Activated CD4-positive, alpha-beta T cell treated with anti-CD3 and anti-CD28 coated beads, Interleukin-2, amount 50 U/mL, for 24 hours (primary cell): ENCODE data around the gene COPRS.
"Not testable (repeated sequence)": the region's sequence is repeated elsewhere in the genome, so short reads cannot be mapped to it uniquely, and the experiment has no call there.

ENCODE experiments used
- DNase-seq, 2 donors: peaks; one replicate each; pipeline ENCODE4 v3.0.0-alpha.2; 2020; ENCODE audit warnings: low read depth in 1 of 2, low spot score in 1 of 2

COPRS gene

GRCh38 chr17:31845291-31845690 lies 13.8 kb downstream of the COPRS start:
- DNase-seq: no peak

DNA sequence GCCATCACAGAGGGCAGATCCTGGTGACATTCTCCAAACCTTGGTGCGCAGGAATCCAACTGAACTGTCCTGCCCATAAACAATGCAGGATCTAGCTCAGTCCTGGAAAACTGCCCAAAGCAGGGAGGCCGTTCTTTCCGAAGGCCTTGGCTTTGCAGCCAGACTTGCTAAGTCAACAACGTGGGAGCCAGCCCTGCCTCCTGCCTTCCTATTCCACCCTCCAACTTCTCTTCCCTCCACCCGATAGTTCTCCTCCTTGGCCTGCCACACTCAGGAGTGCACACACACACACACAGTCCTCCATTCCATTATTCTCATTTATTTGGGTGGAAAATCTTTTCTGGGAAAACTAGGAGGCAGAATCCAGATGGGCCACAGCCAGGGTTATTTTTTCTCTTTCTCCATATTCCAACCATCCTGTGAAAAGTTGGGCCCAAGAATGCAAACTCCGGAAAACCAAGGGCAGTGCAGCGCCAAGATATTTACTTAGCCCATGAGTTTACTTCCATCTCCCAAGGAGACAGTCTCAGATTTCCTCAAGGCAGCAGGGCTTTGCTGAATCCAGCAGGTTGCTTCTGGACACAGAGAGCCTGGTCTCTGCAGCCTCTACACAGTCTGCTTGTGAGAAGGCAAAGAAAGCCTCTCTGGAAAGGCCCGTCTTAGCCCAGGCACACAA lies 15.8 kb downstream of the COPRS start:
- DNase-seq: no peak

DNA sequence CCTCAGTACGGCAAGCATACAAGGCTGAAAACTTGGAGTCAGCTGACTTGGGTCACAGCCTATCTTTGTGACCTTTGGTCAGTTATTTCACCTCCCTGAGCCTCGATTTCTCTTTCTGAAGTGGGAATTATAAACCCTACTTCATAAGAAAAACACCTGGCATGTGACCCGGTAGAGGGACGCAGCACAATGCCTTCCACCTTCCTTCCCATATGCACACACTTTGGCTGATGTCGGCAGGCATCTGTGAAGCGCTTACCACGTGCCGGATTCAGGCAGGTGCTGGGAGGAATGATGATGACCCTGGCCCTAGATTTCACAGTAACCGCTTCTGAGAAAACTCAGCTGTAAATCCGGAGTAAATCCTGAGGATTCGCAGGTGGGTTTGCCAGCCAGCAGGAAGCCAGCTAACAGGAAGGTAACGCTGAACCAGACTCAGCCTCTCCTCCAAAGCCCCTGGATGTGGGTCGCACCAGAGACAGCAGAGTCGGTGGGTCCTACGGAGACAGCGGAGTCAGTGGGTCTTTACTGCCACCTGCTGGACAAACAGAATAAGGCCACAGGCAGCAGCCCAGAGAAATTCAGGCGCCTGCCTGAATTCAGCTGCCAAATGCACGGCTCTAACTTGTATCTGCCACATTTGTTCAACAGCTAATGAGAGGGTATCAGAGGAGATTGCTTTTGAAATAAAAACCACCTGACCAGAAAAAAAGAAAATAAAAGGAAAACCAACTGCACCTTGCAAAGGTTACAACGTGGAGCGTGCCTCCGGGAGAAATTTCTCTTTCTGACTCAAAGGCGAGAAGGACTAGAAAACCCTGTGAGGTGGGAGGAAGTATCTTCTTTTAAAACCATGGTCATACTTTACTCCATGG lies 16.6 kb downstream of the COPRS start:
- DNase-seq: peak; percentile 26 to 45

DNA sequence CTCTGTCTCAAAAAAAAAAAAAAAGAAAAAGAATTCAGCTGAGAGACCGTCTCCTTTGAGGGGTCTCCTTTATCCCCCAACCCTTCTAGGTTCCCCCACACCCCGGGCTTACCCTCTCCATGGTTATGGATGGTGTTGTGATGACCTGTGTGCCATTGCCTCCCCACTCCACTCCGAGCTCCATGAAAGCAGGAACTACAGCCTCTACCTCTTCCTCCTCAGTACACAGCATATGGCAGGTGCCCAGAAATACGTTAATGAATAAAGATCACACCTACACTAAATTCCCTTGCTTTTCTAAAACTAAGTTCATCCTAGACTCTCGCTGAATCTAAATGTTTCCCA lies 17.2 kb downstream of the COPRS start:
- DNase-seq: no peak

DNA sequence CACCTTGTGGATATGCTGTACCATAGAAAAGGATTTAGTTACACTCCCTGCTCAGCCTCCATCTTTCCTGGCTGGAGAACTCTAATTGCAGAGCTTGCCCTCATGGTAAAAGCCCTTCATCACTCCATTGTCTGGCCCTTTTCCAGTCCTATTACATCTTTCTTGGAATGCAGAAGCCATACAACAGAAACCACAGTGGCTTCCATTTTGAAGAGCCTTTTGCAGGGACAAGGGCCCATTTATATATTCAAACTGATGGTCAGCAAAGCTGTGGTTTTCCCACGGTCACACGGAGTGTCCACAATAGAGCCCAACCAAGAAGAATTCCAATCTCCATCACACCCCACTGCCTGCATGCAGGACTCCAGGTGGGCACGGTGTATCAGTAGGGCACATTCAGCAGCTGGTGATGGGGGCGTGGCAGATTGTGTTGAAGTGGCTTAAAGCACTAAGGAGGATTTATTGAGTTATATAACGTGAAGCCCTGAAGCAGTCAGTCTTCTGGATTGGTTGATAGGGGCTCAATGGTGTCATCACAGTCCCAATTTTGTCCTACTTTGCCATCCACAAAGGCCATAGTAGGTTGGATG lies 20.3 kb downstream of the COPRS start:
- DNase-seq: no peak

GRCh38 chr17:31835984-31836383 lies 23.1 kb downstream of the COPRS start:
- no peak for DNase-seq

DNA sequence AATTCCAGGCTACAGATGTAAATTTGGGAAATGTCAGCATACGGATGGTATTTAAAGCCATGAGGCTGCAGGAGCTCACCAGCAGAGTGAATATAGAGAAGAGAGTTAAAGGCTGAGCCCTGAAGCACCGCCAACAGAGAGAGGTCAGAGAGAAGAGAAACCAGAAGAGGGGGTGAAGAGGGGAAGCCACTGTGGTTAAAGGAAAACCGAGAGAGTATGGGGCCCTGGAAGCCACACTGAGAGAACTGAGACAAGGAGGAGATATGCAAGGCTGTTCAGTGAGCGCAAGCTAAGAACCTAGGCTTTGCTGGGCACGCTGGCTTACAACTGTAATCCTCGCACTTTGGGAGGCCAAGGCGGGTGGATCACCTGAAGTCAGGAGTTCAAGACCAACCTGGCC lies 24.6 kb downstream of the COPRS start:
- DNase-seq: no peak

DNA sequence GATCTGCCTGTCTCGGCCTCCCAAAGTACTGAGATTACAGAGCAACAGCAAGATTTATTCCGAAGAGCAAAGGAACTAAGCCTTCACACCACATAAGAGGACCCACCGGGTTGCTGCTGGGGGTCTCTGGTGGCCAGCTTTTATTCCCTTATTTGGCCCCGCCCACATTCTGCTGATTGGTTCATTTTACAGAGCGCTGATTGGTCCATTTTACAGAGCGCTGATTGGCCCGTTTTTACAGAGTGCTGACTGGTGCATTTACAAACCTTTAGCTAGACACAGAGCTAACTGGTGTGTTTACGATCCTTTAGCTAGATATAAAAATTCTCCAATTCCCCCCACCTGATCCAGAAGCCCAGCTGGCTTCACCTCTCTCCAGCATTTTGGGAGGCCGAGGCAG lies 26.3 kb downstream of the COPRS start:
- DNase-seq: no peak

DNA sequence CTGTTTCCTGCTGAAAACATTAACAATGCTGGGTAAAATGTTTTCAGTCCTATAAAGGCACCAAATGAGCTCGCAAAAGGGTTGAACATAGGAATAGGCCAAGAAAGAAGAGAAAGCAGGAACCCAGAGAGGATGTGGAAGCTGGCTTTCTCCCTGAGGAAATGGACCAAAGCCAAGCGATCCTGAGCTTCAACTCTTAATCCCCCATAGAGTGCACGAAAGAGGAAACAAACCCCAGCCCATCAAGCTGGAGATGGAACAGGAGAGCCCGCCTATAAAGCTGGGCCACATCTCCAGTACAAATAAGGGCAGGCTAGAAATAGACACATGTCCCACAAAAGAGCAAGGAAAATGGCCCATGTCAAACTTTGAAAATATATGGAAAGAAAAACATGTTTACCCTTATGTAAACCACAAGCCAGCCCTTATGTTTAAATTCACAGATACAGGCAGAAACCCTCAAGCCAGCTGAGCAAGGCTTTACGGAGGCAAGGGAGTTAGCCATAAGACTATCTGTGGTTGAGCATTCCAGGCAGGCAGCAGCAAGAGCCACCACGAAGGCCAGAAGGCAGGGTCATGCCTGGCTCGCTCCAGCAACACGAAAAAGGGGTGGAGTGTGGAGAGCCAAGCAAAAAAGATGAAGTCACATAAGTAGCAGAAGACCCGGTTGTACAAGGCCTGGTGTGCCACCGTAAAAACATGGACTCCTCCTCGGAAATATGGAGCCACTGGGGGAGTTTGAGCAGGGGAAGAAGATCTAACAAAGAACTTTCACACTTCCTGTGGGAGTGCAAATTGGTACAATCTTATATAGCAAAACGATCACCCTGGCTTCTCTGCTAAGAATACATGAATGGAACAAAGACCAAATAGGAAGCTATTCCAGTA lies 27.8 kb downstream of the COPRS start:
- no peak for DNase-seq

DNA sequence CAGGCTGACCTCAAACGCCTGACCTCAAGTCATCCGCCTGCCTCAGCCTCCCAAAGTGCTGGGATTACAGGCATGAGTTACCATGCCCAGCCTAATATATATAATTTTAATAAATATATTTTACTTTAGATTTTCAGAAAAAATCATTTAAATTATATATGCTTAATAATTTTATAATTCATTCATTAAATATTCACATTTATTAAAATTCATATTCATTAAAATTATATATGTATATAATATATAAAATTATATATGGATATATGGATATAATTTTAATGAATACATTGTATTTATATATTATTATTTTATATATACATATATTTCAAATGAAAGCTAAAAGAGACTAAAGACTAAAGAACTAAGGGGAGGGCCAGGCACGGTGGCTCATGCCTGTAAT lies 29.4 kb downstream of the COPRS start:
- DNase-seq: no peak

DNA sequence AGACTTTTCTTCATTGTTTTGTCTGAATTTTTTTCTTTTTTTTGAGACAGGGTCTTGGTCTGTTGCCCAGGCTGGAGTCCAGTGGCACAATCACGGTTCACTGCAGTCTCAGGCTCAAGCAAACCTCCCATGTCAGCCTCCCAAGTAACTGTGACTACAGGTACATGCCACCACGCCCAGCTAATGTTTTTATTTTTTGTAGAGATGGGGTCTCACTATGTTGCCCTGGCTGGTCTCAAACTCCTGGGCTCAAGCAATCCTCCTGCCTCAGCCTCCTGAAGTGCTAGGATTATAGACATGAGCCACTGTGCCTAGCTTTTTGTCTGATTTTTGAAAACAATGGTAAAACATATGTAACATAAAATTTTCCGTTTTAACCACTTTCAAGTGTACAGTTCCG lies 30.1 kb downstream of the COPRS start:
- DNase-seq: not testable (repeated sequence)

GRCh38 chr17:31825961-31826691 lies 32.9 kb downstream of the COPRS start:
- no peak for DNase-seq

- DNase-seq: no peak
Measured at GRCh38 chr17:31824766-31825360, 34.2 kb downstream of the COPRS start.

- DNase-seq: no peak
Measured at GRCh38 chr17:31823014-31823413, 36.0 kb downstream of the COPRS start.

DNA sequence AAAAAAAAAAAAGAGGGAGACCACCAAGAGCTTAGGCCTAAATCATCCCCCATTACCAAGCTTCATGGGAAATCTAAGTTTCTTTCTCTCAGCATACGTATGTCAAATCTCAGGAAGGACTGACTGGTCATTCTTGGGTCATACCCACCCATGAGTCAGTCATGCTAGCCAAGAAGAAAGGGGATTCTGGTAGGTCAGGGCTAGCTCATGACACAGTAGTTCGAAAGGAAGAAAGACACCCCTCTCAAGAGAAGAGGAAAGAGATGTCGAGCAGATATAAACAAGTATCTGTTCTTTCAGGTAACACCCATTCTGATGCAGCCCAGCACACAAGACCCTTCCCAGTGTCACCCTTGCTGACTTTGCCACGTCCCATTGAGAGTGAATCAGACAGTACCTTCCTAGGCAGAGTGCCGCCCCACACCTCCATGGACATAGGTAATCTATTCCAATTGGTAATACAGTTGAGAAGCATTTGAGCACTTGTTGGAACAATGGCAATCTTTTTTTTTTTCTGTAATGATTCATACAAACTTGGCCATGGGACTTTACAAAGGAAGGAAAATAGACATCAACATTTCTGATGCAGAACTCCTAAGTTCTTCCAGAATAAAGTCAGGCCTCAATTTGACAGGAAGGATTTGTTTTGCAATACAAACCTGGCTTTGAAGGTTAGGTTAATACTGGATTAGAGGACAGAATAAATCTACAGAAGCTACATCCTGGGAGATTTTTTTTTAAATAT lies 38.2 kb downstream of the COPRS start:
- DNase-seq: no peak

- no peak for DNase-seq
Measured at GRCh38 chr17:31819578-31819977, 39.5 kb downstream of the COPRS start.

GRCh38 chr17:31818863-31819262 lies 40.2 kb downstream of the COPRS start:
- DNase-seq: not testable (repeated sequence)

DNA sequence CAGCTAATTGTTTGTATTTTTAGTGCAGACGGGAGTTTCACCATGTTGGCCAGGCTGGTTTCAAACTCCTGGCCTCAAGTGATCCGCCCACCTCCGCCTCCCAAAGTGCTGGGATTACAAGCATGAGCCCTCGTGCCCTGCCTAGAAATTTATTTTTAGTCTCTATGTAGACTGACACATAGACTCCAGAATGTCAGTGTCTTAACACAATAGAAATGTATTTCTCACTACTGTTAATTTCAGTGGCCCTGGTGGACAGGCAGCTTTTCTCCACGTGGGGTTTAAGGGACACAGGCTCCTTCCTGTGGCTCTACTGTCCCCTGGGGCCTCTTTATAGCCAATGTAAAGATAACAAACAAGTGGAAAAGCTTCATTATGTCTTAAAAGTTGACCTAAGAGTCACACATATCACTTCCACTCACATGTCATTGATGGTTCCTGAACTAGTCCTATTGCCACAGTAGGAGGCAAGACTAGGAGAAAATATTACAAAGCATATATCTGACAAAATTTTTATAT lies 43.8 kb downstream of the COPRS start:
- DNase-seq: no peak

DNA sequence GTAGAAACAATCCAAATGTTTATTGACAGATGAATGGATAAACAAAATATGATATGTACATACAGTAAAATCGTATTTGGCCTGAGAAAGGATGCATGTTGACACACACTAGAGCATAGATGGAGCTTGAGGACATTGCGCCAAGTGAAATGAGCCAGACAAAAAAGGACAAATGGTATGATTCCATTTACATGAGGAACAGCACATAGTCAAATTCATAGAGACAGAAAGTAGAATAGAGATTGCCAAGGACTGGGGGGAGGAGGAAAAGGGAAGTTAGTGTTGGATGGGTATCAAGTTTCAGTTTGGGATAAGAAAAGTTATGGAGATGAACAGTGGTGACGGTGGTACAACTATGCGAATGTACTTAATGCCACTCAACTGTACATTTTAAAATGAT lies 47.9 kb downstream of the COPRS start:
- DNase-seq: no peak
